OCI-LY1 (cell line): Measurements from ENCODE around the gene MEIOSIN.
A peak's percentile ranks its signal among the peaks of the same experiment; 100 is the strongest.

Experiments
- H2AFZ ChIP-seq: fragments of 200-600 bp; sonication (generic), shearing (Covaris generic); 2 replicates; pipeline ENCODE4 v1.6.0; 2014; ENCODE audit warnings: antibody characterized with exemption, mild to moderate bottlenecking, low read length
- H3F3A ChIP-seq: fragments of 200-600 bp; sonication (generic), shearing (Covaris generic); 2 replicates; pipeline ENCODE4 v1.6.0; 2014; ENCODE audit warnings: mild to moderate bottlenecking, antibody characterized with exemption, low read length, moderate library complexity; ENCODE audit not compliant: insufficient read depth
- H3K27ac ChIP-seq: fragments of 200-600 bp; sonication (generic); 2 replicates; pipeline ENCODE4 v1.5.1; 2014; ENCODE audit warnings: low read length, mixed run types, mild to moderate bottlenecking, low read depth; ENCODE audit not compliant: poor library complexity, severe bottlenecking
- H3K27me3 ChIP-seq: fragments of 200-600 bp; sonication (generic); 2 replicates; pipeline ENCODE4 v1.6.0; 2014; ENCODE audit warnings: antibody characterized with exemption, mild to moderate bottlenecking, low read length, moderate library complexity; ENCODE audit not compliant: insufficient read depth
- H3K36me3 ChIP-seq: fragments of 200-600 bp; sonication (generic); 2 replicates; pipeline ENCODE4 v1.6.1; 2014; ENCODE audit warnings: mild to moderate bottlenecking, antibody characterized with exemption, low read length, moderate library complexity, mixed read lengths; ENCODE audit not compliant: insufficient read depth
- H3K4me1 ChIP-seq: fragments of 200-600 bp; sonication (generic); 2 replicates; pipeline ENCODE4 v1.5.1; 2014; ENCODE audit warnings: mild to moderate bottlenecking, low read length, moderate library complexity; ENCODE audit not compliant: insufficient read depth, severe bottlenecking
- H3K4me2 ChIP-seq: fragments of 200-600 bp; sonication (generic), shearing (Covaris generic); 2 replicates; pipeline ENCODE4 v1.6.1; 2014; ENCODE audit warnings: low read length
- H3K4me3 ChIP-seq: fragments of 200-600 bp; sonication (generic); 2 replicates; pipeline ENCODE4 v1.5.1; 2014; ENCODE audit warnings: low read length, low read depth, mild to moderate bottlenecking, mixed read lengths; ENCODE audit not compliant: poor library complexity, severe bottlenecking
- H3K79me2 ChIP-seq: fragments of 200-600 bp; shearing (Covaris generic); 2 replicates; pipeline ENCODE4 v1.6.1; 2016; ENCODE audit warnings: mixed run types, low read length, mixed read lengths; ENCODE audit not compliant: insufficient read depth
- H3K9ac ChIP-seq: fragments of 200-600 bp; sonication (generic), shearing (Covaris generic); 2 replicates; pipeline ENCODE4 v1.6.1; 2014; ENCODE audit warnings: mild to moderate bottlenecking, low read length, mixed read lengths
- H3K9me2 ChIP-seq: fragments of 200-600 bp; sonication (generic), shearing (Covaris generic); 2 replicates; pipeline ENCODE4 v1.6.1; 2014; ENCODE audit warnings: low read depth, mild to moderate bottlenecking, low read length, mixed read lengths
- H3K9me3 ChIP-seq: fragments of 200-600 bp; shearing (Covaris generic); 2 replicates; pipeline ENCODE4 v1.6.1; 2014; ENCODE audit warnings: low read length, mixed read lengths
- H4K20me1 ChIP-seq: fragments of 200-600 bp; sonication (generic), shearing (Covaris generic); 2 replicates; pipeline ENCODE4 v1.6.0; 2016; ENCODE audit warnings: mild to moderate bottlenecking, low read length; ENCODE audit not compliant: insufficient read depth
- CTCF ChIP-seq: fragments of 200-600 bp; sonication (generic), shearing (Covaris generic); IDR thresholded peaks from 2 replicates; pipeline ENCODE4 v1.5.1; 2017; ENCODE audit warnings: mild to moderate bottlenecking, antibody characterized with exemption, low read length, moderate library complexity, mixed read lengths
- EZH2 ChIP-seq: fragments of 200-600 bp; sonication (generic), shearing (Covaris generic); IDR thresholded peaks from 2 replicates; pipeline ENCODE4 v1.8.0; 2017; ENCODE audit warnings: borderline replicate concordance, mixed run types, mild to moderate bottlenecking, antibody characterized with exemption, low read length, moderate library complexity, mixed read lengths

Gene MEIOSIN

GRCh38 chr19:45691516-45692186 is 41.6 kb upstream of the MEIOSIN start, which contains the start of gene SNRPD2:
SNRPD2 (minus strand) TSS chr19:45691953; CDS start chr19:45691888, 65 bp downstream.
- Histone ChIP-seq H3K4me1 (peaks cover 15% of the 10 kb centered on the region), H3F3A (no peaks in the 10 kb centered on the region), H4K20me1 (no peaks in the 10 kb centered on the region), H3K9me3 (no peaks in the 10 kb centered on the region), H3K9ac (peak within 1 kb of the TSS; percentile 92), H3K79me2 (peaks cover 11% of the 10 kb centered on the region), H3K27me3 (no peaks in the 10 kb centered on the region), H3K4me3 (peak within 1 kb of the TSS; percentile 83), H3K9me2 (no peaks in the 10 kb centered on the region), H3K4me2 (peak within 1 kb of the TSS; percentile 83), H3K27ac (peak within 1 kb of the TSS; percentile 74), H2AFZ (no peak within 1 kb of the TSS), H3K36me3 (peaks cover 50% of the 10 kb centered on the region)
- TF ChIP-seq CTCF (no peak), EZH2 (no peak)

- Histone ChIP-seq H3K4me2 (peak within 1 kb of the TSS; percentile 83), H3K27me3 (no peaks in the 10 kb centered on the region), H3K9me2 (no peaks in the 10 kb centered on the region), H3K27ac (peak within 1 kb of the TSS; percentile 74), H3K79me2 (peaks cover 11% of the 10 kb centered on the region), H3F3A (no peaks in the 10 kb centered on the region), H3K9me3 (no peaks in the 10 kb centered on the region), H3K9ac (peak within 1 kb of the TSS; percentile 92), H4K20me1 (no peaks in the 10 kb centered on the region), H3K36me3 (peaks cover 44% of the 10 kb centered on the region), H2AFZ (no peak within 1 kb of the TSS), H3K4me3 (peak within 1 kb of the TSS; percentile 83), H3K4me1 (peaks cover 15% of the 10 kb centered on the region)
- no peak for TF ChIP-seq EZH2
- no peak for TF ChIP-seq CTCF
Measured at GRCh38 chr19:45692187-45693105, 40.8 kb upstream of the MEIOSIN start, which contains the start of gene QPCTL. QPCTL (plus strand) TSS chr19:45692666; CDS start chr19:45692704, 38 bp downstream.

- Histone ChIP-seq H3F3A (no peaks in the 10 kb centered on the region), H3K27ac (peak overlapping the region; percentile 74), H4K20me1 (no peaks in the 10 kb centered on the region), H3K4me3 (peak overlapping the region; percentile 83), H3K9ac (peak overlapping the region; percentile 92), H3K79me2 (peaks cover 11% of the 10 kb centered on the region), H2AFZ (no peak overlapping the region), H3K27me3 (no peaks in the 10 kb centered on the region), H3K9me2 (no peaks in the 10 kb centered on the region), H3K4me2 (peak overlapping the region; percentile 83), H3K36me3 (peaks cover 39% of the 10 kb centered on the region), H3K9me3 (no peaks in the 10 kb centered on the region), H3K4me1 (peaks cover 15% of the 10 kb centered on the region)
- TF ChIP-seq EZH2: no peak
- TF ChIP-seq CTCF: peak; percentile 97
Measured at GRCh38 chr19:45693106-45693788, 40.0 kb upstream of the MEIOSIN start.
